Measurements from ENCODE around the gene CORO7.
A peak's percentile ranks its signal among the peaks of the same experiment; 100 is the strongest.

CORO7 gene

GRCh38 chr16:4455081-4455480 lies 38.7 kb upstream of the CORO7 start:
- Histone ChIP-seq H3K4ac (ENCODE audit: low read depth, low read length) (no peak overlapping the region), H2BK15ac (replicated peaks; ENCODE audit: low read depth) (no peak overlapping the region), H3K23ac (ENCODE audit: low read length) (no peak overlapping the region), H4K8ac (ENCODE audit: low read depth, low read length) (no peak overlapping the region), H3K79me1 (ENCODE audit: low read length) (no peaks in the 10 kb centered on the region), H3K79me2 (ENCODE audit: control insufficient read depth, insufficient read depth, low read length) (no peaks in the 10 kb centered on the region), H2BK120ac (ENCODE audit: low read depth, low read length) (no peak overlapping the region), H3K27me3 (ENCODE audit: insufficient read depth, low read length, poor library complexity) (no peaks in the 10 kb centered on the region), H2BK5ac (ENCODE audit: low read length) (no peak overlapping the region), H3K27ac (ENCODE audit: low read depth, low read length) (no peak overlapping the region), H3K56ac (ENCODE audit: low read length) (no peak overlapping the region), H3K9ac (ENCODE audit: low read length) (no peak overlapping the region), H3K4me2 (ENCODE audit: low read length) (no peak overlapping the region), H4K5ac (ENCODE audit: low read length) (no peak overlapping the region), H3K18ac (ENCODE audit: low read length) (no peak overlapping the region), H3K4me3 (ENCODE audit: low read length) (no peak overlapping the region), H3K4me1 (ENCODE audit: control insufficient read depth, low read depth, low read length) (no peaks in the 10 kb centered on the region), H3K36me3 (ENCODE audit: control insufficient read depth, insufficient read depth, low read length) (peaks cover 6% of the 10 kb centered on the region), H2AK5ac (ENCODE audit: low read length) (no peak overlapping the region)
- no peak for DNase-seq
- no CpG with 5 or more reads among the region's 14 CpGs for WGBS (ENCODE audit: extremely low coverage, insufficient coverage, low lambda C conversion rate)

GRCh38 chr16:4454623-4455022 lies 38.2 kb upstream of the CORO7 start:
- Histone ChIP-seq H3K9ac (ENCODE audit: low read length) (no peak overlapping the region), H3K79me1 (ENCODE audit: low read length) (no peaks in the 10 kb centered on the region), H2BK120ac (ENCODE audit: low read depth, low read length) (no peak overlapping the region), H3K23ac (ENCODE audit: low read length) (no peak overlapping the region), H3K4ac (ENCODE audit: low read depth, low read length) (no peak overlapping the region), H3K79me2 (ENCODE audit: control insufficient read depth, insufficient read depth, low read length) (no peaks in the 10 kb centered on the region), H3K36me3 (ENCODE audit: control insufficient read depth, insufficient read depth, low read length) (peaks cover 6% of the 10 kb centered on the region), H3K27me3 (ENCODE audit: insufficient read depth, low read length, poor library complexity) (no peaks in the 10 kb centered on the region), H3K18ac (ENCODE audit: low read length) (no peak overlapping the region), H2AK5ac (ENCODE audit: low read length) (no peak overlapping the region), H3K27ac (ENCODE audit: low read depth, low read length) (no peak overlapping the region), H2BK5ac (ENCODE audit: low read length) (no peak overlapping the region), H2BK15ac (replicated peaks; ENCODE audit: low read depth) (no peak overlapping the region), H3K4me2 (ENCODE audit: low read length) (no peak overlapping the region), H3K56ac (ENCODE audit: low read length) (no peak overlapping the region), H3K4me1 (ENCODE audit: control insufficient read depth, low read depth, low read length) (no peaks in the 10 kb centered on the region), H3K4me3 (ENCODE audit: low read length) (no peak overlapping the region), H4K5ac (ENCODE audit: low read length) (no peak overlapping the region), H4K8ac (ENCODE audit: low read depth, low read length) (no peak overlapping the region)
- peak; percentile 35 for DNase-seq
- WGBS (ENCODE audit: extremely low coverage, insufficient coverage, low lambda C conversion rate), result no CpG with 5 or more reads among the region's 9 CpGs

GRCh38 chr16:4452674-4453073 lies 36.3 kb upstream of the CORO7 start:
- H2BK120ac ChIP-seq (ENCODE audit: low read depth, low read length), result no peak overlapping the region
- no peaks in the 10 kb centered on the region for H3K79me2 ChIP-seq (ENCODE audit: control insufficient read depth, insufficient read depth, low read length)
- no peak overlapping the region for H3K4me2 ChIP-seq (ENCODE audit: low read length)
- H3K4me3 ChIP-seq (ENCODE audit: low read length), result no peak overlapping the region
- no peak overlapping the region for H2BK15ac ChIP-seq (replicated peaks; ENCODE audit: low read depth)
- H3K4me1 ChIP-seq (ENCODE audit: control insufficient read depth, low read depth, low read length), result no peaks in the 10 kb centered on the region
- H3K9ac ChIP-seq (ENCODE audit: low read length), result no peak overlapping the region
- no peak overlapping the region for H3K23ac ChIP-seq (ENCODE audit: low read length)
- H3K79me1 ChIP-seq (ENCODE audit: low read length), result no peaks in the 10 kb centered on the region
- H3K27me3 ChIP-seq (ENCODE audit: insufficient read depth, low read length, poor library complexity), result no peaks in the 10 kb centered on the region
- WGBS (ENCODE audit: extremely low coverage, insufficient coverage, low lambda C conversion rate), result no CpG with 5 or more reads among the region's 5 CpGs
- H3K36me3 ChIP-seq (ENCODE audit: control insufficient read depth, insufficient read depth, low read length), result peaks cover 6% of the 10 kb centered on the region
- no peak overlapping the region for H2BK5ac ChIP-seq (ENCODE audit: low read length)
- no peak overlapping the region for H3K4ac ChIP-seq (ENCODE audit: low read depth, low read length)
- H4K8ac ChIP-seq (ENCODE audit: low read depth, low read length), result no peak overlapping the region
- no peak overlapping the region for H4K5ac ChIP-seq (ENCODE audit: low read length)
- no peak overlapping the region for H3K56ac ChIP-seq (ENCODE audit: low read length)
- H2AK5ac ChIP-seq (ENCODE audit: low read length), result no peak overlapping the region
- no peak overlapping the region for H3K18ac ChIP-seq (ENCODE audit: low read length)
- no peak for DNase-seq
- H3K27ac ChIP-seq (ENCODE audit: low read depth, low read length), result no peak overlapping the region

GRCh38 chr16:4450931-4451519 lies 34.6 kb upstream of the CORO7 start:
- H3K18ac ChIP-seq (ENCODE audit: low read length), result no peak overlapping the region
- H3K27me3 ChIP-seq (ENCODE audit: insufficient read depth, low read length, poor library complexity), result no peaks in the 10 kb centered on the region
- H2BK15ac ChIP-seq (replicated peaks; ENCODE audit: low read depth), result no peak overlapping the region
- DNase-seq, result peak; percentile 30
- no peak overlapping the region for H3K27ac ChIP-seq (ENCODE audit: low read depth, low read length)
- H2BK5ac ChIP-seq (ENCODE audit: low read length), result no peak overlapping the region
- no peak overlapping the region for H3K9ac ChIP-seq (ENCODE audit: low read length)
- H3K4me1 ChIP-seq (ENCODE audit: control insufficient read depth, low read depth, low read length), result no peaks in the 10 kb centered on the region
- H3K56ac ChIP-seq (ENCODE audit: low read length), result no peak overlapping the region
- H4K5ac ChIP-seq (ENCODE audit: low read length), result no peak overlapping the region
- H3K79me2 ChIP-seq (ENCODE audit: control insufficient read depth, insufficient read depth, low read length), result no peaks in the 10 kb centered on the region
- H3K4me2 ChIP-seq (ENCODE audit: low read length), result no peak overlapping the region
- WGBS (ENCODE audit: extremely low coverage, insufficient coverage, low lambda C conversion rate), result no CpG with 5 or more reads among the region's 14 CpGs
- no peak overlapping the region for H4K8ac ChIP-seq (ENCODE audit: low read depth, low read length)
- no peak overlapping the region for H2BK120ac ChIP-seq (ENCODE audit: low read depth, low read length)
- H3K4ac ChIP-seq (ENCODE audit: low read depth, low read length), result no peak overlapping the region
- H3K79me1 ChIP-seq (ENCODE audit: low read length), result no peaks in the 10 kb centered on the region
- peaks cover 6% of the 10 kb centered on the region for H3K36me3 ChIP-seq (ENCODE audit: control insufficient read depth, insufficient read depth, low read length)
- no peak overlapping the region for H3K4me3 ChIP-seq (ENCODE audit: low read length)
- H2AK5ac ChIP-seq (ENCODE audit: low read length), result no peak overlapping the region
- no peak overlapping the region for H3K23ac ChIP-seq (ENCODE audit: low read length)

DNA sequence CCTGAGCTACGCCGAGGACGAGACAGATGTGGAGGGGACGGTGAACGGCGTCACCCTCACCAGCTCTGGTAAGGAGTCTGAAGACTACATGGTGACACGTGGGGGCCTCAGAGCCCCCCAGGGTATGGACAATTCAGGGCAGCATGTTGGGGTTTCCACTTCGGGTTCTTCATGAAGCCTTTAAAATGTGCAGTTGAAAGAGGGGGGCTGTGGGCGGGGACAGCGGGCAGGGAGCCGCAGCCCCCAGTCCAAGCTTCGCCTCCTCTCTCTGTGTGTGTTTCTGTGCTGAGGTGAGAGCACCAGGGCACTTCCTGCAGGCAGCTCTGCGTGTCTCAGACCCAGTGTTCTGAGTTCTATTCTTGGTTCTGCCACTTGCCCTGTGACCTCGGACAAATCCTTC lies 34.0 kb upstream of the CORO7 start:
- Histone ChIP-seq H3K23ac (ENCODE audit: low read length) (no peak overlapping the region), H2AK5ac (ENCODE audit: low read length) (no peak overlapping the region), H3K79me1 (ENCODE audit: low read length) (no peaks in the 10 kb centered on the region), H3K56ac (ENCODE audit: low read length) (no peak overlapping the region), H3K4me3 (ENCODE audit: low read length) (no peak overlapping the region), H3K27ac (ENCODE audit: low read depth, low read length) (no peak overlapping the region), H3K4me1 (ENCODE audit: control insufficient read depth, low read depth, low read length) (no peaks in the 10 kb centered on the region), H3K9ac (ENCODE audit: low read length) (no peak overlapping the region), H2BK5ac (ENCODE audit: low read length) (no peak overlapping the region), H4K5ac (ENCODE audit: low read length) (no peak overlapping the region), H3K4ac (ENCODE audit: low read depth, low read length) (no peak overlapping the region), H3K79me2 (ENCODE audit: control insufficient read depth, insufficient read depth, low read length) (no peaks in the 10 kb centered on the region), H3K27me3 (ENCODE audit: insufficient read depth, low read length, poor library complexity) (no peaks in the 10 kb centered on the region), H4K8ac (ENCODE audit: low read depth, low read length) (no peak overlapping the region), H3K18ac (ENCODE audit: low read length) (no peak overlapping the region), H3K4me2 (ENCODE audit: low read length) (no peak overlapping the region), H3K36me3 (ENCODE audit: control insufficient read depth, insufficient read depth, low read length) (peaks cover 6% of the 10 kb centered on the region), H2BK15ac (replicated peaks; ENCODE audit: low read depth) (no peak overlapping the region), H2BK120ac (ENCODE audit: low read depth, low read length) (no peak overlapping the region)
- no peak for DNase-seq
- no CpG with 5 or more reads among the region's 14 CpGs for WGBS (ENCODE audit: extremely low coverage, insufficient coverage, low lambda C conversion rate)

- Histone ChIP-seq H3K4ac (ENCODE audit: low read depth, low read length) (no peak overlapping the region), H3K27ac (ENCODE audit: low read depth, low read length) (no peak overlapping the region), H3K4me1 (ENCODE audit: control insufficient read depth, low read depth, low read length) (no peaks in the 10 kb centered on the region), H3K79me2 (ENCODE audit: control insufficient read depth, insufficient read depth, low read length) (no peaks in the 10 kb centered on the region), H3K36me3 (ENCODE audit: control insufficient read depth, insufficient read depth, low read length) (peaks cover 23% of the 10 kb centered on the region), H2BK5ac (ENCODE audit: low read length) (no peak overlapping the region), H2AK5ac (ENCODE audit: low read length) (no peak overlapping the region), H3K23ac (ENCODE audit: low read length) (no peak overlapping the region), H3K27me3 (ENCODE audit: insufficient read depth, low read length, poor library complexity) (no peaks in the 10 kb centered on the region), H3K56ac (ENCODE audit: low read length) (no peak overlapping the region), H3K4me3 (ENCODE audit: low read length) (no peak overlapping the region), H3K9ac (ENCODE audit: low read length) (no peak overlapping the region), H4K5ac (ENCODE audit: low read length) (no peak overlapping the region), H4K8ac (ENCODE audit: low read depth, low read length) (no peak overlapping the region), H3K4me2 (ENCODE audit: low read length) (no peak overlapping the region), H2BK15ac (replicated peaks; ENCODE audit: low read depth) (no peak overlapping the region), H3K79me1 (ENCODE audit: low read length) (no peaks in the 10 kb centered on the region), H2BK120ac (ENCODE audit: low read depth, low read length) (no peak overlapping the region), H3K18ac (ENCODE audit: low read length) (no peak overlapping the region)
- DNase-seq, result no peak
- no CpG with 5 or more reads among the region's 4 CpGs for WGBS (ENCODE audit: extremely low coverage, insufficient coverage, low lambda C conversion rate)
These were observed 27.6 kb upstream of the CORO7 start for GRCh38 chr16:4443986-4444385.

All from mesendoderm (in vitro differentiated cells).